Pons (tissue), 1 donor: ENCODE data around the gene TAOK1.

ENCODE experiments used
- DNase-seq: peaks from one replicate; pipeline ENCODE4 v3.0.0-alpha.2; 2016; ENCODE audit warnings: low spot score

The TAOK1 gene

GRCh38 chr17:29584452-29585079, 194.4 kb downstream of the TAOK1 start:
- no peak for DNase-seq

- DNase-seq: no peak
Measured at GRCh38 chr17:29585080-29585751, 195.1 kb downstream of the TAOK1 start.

GRCh38 chr17:29586676-29587469, 196.7 kb downstream of the TAOK1 start:
- no peak for DNase-seq

- DNase-seq: no peak
Measured at GRCh38 chr17:29587591-29587990, 197.4 kb downstream of the TAOK1 start.

DNA sequence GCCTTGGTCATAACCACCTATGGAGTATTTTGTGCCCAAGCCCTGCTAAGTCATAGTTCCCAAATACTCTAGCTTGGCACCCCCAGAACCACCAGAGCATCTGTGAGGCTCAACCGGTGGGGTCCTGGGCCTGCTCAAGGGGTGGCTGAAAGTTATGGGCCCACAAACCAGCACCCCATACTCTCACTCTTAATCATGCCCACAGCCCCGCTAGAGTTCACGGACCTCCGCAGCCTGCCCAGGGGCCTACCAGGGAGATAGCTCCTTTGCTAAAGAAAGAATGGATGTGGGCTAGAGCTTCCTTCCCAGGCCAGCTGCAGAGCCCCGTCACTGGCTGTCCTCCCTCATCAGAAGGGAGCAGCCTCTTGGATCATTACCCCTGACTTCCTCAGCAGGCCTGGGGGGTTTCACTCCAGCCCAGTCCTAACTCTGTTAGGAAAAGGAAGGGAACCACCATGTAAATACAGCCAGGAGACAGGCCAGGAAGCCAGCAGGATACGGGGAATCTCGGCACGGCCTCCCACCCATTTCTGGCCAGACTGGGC, 197.9 kb downstream of the TAOK1 start:
- DNase-seq: no peak

DNA sequence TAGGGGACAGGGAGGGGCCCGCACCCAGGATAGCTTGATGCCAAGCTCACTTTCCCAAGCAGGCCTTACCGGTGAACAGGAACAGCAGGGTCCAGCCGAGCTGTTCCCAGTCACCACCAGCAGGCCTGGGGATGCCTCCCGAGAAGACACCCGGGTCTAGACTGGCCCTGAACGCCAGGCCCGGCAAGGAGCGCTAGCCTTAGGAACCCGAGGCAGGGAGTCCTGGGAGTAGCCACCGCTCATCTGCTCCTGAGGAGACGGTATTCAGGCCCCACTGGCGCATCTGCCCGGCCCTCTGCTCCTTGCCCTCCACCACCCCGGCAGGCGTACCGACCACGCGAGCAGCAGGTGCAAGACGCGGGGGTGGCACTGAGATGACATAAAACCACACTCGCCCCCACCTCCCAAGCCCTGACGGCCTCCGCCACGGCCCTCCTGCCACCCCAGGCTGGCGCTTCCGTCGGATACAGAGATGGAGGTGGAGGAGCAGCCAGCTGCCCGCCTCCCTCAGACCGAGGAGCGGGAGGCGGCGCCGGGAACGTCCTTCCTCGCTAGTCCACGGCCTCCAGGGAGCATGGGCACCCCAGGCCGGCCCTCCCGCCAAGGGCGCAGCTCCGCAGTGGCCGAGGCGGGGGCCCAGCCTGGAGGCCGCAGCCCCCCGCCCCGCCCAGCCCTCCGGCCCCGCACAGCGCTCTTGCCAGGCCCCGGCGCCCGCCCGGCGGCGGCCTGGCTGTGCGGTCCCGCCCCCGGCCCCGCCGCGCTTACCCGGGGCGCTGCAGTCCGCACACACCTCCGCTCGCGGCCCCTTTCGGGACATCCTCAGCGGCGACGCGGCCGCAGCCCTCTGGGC, 198.6 kb downstream of the TAOK1 start:
- DNase-seq: no peak

DNA sequence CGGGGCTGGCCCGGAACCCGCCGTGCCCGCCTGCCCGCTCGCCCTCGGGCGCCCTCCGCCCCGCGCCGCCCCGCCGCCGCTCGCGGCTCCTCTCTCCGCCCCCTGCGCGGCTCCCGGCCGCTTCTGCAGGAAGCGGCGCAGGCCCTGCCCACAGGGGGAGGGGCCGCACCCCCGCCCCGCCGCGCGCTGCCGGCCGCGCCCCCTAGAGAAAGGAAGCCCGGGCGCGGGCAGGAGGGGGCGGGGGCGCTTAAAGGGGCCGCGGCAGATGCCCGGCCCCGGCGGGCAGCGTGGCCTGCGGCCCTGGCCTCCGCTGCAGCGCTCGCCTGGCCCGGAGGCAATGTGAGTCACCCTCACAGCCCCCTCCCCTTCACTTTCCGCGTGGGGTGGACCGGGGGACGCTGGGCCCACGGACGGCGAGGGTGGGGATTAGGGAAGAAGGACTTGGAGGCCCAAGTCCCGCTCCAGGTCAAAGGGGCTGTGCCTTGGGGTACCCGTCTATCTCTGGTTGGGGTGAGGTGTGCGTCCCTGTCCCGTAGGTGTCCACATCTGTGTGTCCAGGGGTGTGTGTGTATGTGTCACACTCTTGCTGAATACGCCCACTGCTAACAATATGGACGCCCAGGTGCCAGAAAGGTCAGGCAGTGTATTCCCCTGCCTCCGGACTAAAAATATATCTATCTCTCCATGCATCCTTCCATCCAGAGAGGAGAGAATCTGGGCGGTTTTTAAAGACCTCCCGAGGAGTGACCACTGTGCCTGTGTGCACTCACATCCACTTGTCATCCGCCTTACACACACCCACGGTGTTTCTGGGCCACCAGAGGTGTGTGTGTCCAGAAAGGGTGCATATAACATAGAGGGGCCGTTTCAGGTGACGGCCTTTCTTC, 199.6 kb downstream of the TAOK1 start, which contains the start of gene GIT1:
Gene GIT1, minus strand, starts transcription at position 125 of the 887 bp plus-strand sequence. CDS start 270 bp downstream, outside the sequence.
- peak; percentile 87 for DNase-seq

GRCh38 chr17:29590411-29591145, 200.4 kb downstream of the TAOK1 start:
- DNase-seq: no peak

- no peak for DNase-seq
Measured at GRCh38 chr17:29591146-29591736, 201.1 kb downstream of the TAOK1 start.

DNA sequence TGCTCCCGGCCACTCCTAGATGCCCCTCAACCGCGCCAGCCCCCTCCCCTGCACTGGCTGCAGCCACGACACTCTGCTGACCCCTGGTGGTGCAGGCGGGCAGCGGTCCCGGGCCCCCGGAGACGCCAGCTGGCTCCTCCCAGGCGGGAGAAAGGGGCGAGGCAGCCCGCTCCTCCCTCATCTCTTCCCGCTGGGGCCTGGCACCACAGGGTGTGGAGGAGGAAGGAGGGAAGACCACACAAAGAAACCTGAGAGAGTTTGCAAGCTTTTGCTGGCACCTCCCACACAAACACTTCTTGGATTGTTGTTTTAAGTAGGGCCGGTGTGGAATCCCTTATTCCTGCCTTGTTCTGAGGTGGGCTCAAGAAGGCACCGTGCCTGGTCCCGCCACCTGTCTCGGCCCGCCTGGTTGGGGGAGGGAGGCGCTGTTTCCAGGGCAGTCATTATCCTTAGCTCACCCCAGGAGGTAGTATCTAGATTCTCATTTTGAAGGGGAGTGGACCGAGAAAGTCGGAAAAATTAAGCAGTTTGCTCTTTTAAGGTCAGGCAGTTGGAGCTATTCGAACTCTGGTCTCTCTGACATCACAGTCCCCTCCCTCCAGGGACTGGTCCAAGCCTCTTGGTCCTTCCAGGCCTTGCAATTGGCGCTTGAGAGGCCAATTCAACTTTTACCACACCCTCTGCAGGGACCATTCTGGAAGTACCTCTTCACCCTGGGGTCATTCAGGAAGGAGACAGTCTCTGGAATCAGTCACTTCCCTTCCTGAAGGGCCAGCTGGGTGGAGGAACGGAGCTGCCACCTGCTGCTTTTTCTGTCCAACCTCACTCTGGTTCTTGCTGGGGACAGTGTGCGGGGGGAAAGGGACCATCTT, 201.8 kb downstream of the TAOK1 start:
- peak; percentile 84 for DNase-seq

- no peak for DNase-seq
Measured at GRCh38 chr17:29592850-29593551, 202.8 kb downstream of the TAOK1 start, which contains the start of gene ANKRD13B. ANKRD13B (plus strand) TSS chr17:29593132; CDS start chr17:29593622, 490 bp downstream.

DNA sequence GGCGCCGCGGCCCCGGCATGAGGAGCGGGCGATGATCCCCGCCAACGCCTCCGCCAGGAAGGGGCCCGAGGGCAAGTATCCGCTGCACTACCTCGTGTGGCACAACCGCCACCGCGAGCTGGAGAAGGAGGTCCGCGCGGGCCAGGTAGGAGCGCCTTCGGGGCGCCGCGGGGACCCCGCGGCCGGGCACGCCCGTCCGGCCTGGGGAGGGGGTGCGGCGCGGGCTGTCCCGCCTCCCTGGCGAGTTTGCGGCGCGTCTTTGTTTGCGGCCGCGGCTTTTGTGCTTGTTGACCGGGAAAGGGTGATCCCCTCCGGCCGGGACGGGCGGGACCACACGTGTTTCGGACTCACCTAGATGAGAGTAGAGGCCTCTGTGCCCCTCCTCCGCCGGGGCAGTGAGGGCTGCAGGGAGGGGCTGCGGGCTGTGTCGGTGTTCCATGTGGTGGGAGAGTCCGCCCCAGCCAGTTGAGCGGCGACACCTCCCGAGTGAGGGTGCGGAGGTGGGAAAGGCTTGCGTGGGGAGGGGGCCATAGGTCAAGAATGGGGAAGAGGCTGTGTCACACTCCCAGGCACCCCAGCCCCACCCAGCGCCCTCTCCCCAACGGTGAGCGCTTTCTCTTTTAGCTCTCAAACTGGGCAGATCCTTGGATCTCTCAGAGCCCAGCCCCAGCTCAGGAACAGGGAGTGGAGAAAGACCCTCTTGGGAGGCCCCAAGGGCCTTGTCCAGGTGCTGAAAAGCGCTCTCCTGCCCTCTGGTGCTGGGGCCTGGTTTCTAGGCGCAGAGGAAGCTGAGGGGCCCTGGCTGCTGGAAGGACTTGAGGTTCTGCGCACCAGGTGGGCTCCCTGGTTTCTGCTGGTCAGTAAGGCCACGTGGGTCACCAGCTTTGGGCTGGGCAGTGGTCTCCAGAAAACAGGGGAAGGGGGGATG, 203.7 kb downstream of the TAOK1 start:
- no peak for DNase-seq

- no peak for DNase-seq
Measured at GRCh38 chr17:29594519-29595090, 204.4 kb downstream of the TAOK1 start.

DNA sequence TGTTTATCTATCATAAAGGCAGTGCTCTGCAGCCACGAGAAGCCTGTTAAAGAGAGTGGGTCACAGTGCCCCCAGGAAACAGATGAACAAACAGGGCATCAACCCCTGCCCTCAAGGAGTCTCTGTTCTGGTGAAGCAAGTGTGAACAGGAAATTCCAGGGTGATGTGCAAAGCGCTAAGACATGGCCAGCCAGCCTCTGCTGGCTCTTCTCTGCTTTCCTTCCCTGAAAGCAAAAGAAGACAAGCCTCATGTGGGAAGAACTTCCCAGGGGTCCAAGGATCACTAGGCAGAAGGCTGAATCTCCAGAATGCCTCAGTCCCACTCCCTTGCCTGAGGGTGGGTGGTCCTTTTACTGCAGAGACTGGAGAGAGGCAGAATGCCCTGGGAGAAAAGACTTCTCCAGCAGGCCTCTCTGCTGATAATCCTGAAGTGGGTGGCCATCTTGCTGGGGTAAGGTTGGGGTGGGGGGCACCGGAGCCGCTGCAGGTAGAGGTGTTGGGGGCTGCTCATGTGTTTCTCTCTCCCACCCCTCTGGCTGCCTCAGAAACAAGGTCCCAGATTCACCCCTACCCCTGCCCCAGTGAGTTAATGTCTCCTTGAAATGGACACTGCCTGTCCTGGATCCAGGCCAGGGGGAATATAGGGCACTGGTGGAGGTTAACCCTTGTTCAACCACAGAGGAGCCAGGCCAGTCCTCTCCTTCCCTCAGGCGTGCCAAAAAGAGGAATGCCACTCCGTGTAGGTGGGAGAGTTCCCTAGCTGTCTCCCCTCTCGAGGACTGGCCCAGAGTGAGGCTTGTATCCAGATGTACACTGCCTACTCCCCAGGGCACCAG, 205.2 kb downstream of the TAOK1 start:
- DNase-seq: no peak
